Lung (tissue), 12 donors: ENCODE measurements around the gene THUMPD2. TPM values are rescaled to one million over a fixed set of nuclear protein-coding genes. Genes with fewer than 3 reads are reported as not detected.

Experiments used
- ATAC-seq: fragments of 200-7000 bp; cut with Tn5 transposase; one replicate; pipeline ENCODE4 v1.9.1; 2020; ENCODE audit warnings: moderate number of reproducible peaks; ENCODE audit not compliant: insufficient read depth, low FRiP score
- DNase-seq, 3 donors: peaks; one replicate each; pipeline ENCODE4 v3.0.0-alpha.2; 2013 to 2017
- H3K27ac ChIP-seq, 2 donors: one replicate each; pipeline ENCODE4 v1.5.1; 2013; ENCODE audit warnings: mild to moderate bottlenecking in 2 of 2, moderate library complexity in 2 of 2, control low read depth in 1 of 2, inconsistent platforms in 1 of 2, low read depth in 1 of 2, low read length in 1 of 2
- H3K27me3 ChIP-seq, 3 donors: one replicate each; pipeline ENCODE4 v1.5.1; 2013; ENCODE audit warnings: low read length in 2 of 3; ENCODE audit not compliant: control insufficient read depth in 3 of 3, insufficient read depth in 3 of 3
- H3K36me3 ChIP-seq, 4 donors: one replicate each; pipeline ENCODE4 v1.5.1; 2013; ENCODE audit warnings: low read length in 4 of 4, mild to moderate bottlenecking in 1 of 4, moderate library complexity in 1 of 4; ENCODE audit not compliant: control insufficient read depth in 4 of 4, insufficient read depth in 4 of 4
- H3K4me1 ChIP-seq, 5 donors: one replicate each; pipeline ENCODE4 v1.5.1; 2013; ENCODE audit warnings: low read length in 5 of 5, mild to moderate bottlenecking in 2 of 5, moderate library complexity in 1 of 5; ENCODE audit not compliant: control insufficient read depth in 5 of 5, insufficient read depth in 5 of 5
- H3K4me3 ChIP-seq: one replicate; pipeline ENCODE4 v1.5.1; 2013; ENCODE audit warnings: mild to moderate bottlenecking, control low read depth, moderate library complexity
- H3K9ac ChIP-seq, 2 donors: one replicate each; pipeline ENCODE4 v1.5.1; 2013; ENCODE audit warnings: low read length in 2 of 2, control low read depth in 1 of 2; ENCODE audit not compliant: insufficient read depth in 1 of 2
- H3K9me3 ChIP-seq, 4 donors: one replicate each; pipeline ENCODE4 v1.5.1; 2013; ENCODE audit warnings: low read length in 3 of 4, mild to moderate bottlenecking in 1 of 4, moderate library complexity in 1 of 4; ENCODE audit not compliant: control insufficient read depth in 4 of 4, insufficient read depth in 3 of 4
- CTCF ChIP-seq: IDR thresholded peaks from 2 replicates; pipeline ENCODE4 v1.5.1; 2012; ENCODE audit warnings: mild to moderate bottlenecking; ENCODE audit errors: control extremely low read depth, extremely low read depth
- WGBS, 2 donors: extraction: QIAGEN DNeasy Blood & Tissue Kit; methylation state at CpG; one replicate each; pipeline ENCODE4 v1.1.7; 2013; 5-methylcytosine and 5-hydroxymethylcytosine counted together
- polyA plus RNA-seq, 2 donors: library from polyadenylated mRNA; stranded (reverse); fragments of 200-250 nt; gene quantifications; one replicate each; pipeline ENCODE4 v1.2.1, GENCODE V29; 2013
- total RNA-seq, 2 donors: library from RNA; depleted of rRNA in 1 of 2; stranded (reverse); fragments of >200 nt in 1 of 2; gene quantifications; one replicate each; pipeline ENCODE4 v1.2.1, GENCODE V29; 2014 to 2021
- donor health status: control.
- donor health status: control.
- donor health status: Bipolar disorder and iron deficiency.
- donor health status: healthy.
- donor health status: DM: yes; HTN: yes; CAD: no.

The THUMPD2 gene
- total and polyA plus RNA-seq, 4 donors, result 6.9 to 28.1 (median 11.5) TPM

- H3K36me3 ChIP-seq, result no peaks in the 10 kb centered on the region
- no peak overlapping the region for H3K4me3 ChIP-seq
- no peak overlapping the region for H3K27ac ChIP-seq
- H3K9me3 ChIP-seq, result peaks cover 0 to 4% (median 0%) of the 10 kb centered on the region in 4 donors
- no peak overlapping the region for H3K9ac ChIP-seq
- DNase-seq (no peak), ATAC-seq (no peak)
- TF ChIP-seq CTCF, result no peak
- no peaks in the 10 kb centered on the region for H3K4me1 ChIP-seq
- 92 to 96% methylated on average over 3 of the region's 3 CpGs for WGBS, 2 donors
- no peaks in the 10 kb centered on the region for H3K27me3 ChIP-seq
Observed at GRCh38 chr2:39816428-39816827, 37.4 kb upstream of the THUMPD2 start.

- ATAC-seq, result no peak
- H3K9ac ChIP-seq, result no peak overlapping the region
- WGBS, 2 donors, result 66 to 71% methylated on average over 4 of the region's 4 CpGs
Observed at GRCh38 chr2:39805936-39806608, 27.0 kb upstream of the THUMPD2 start.

GRCh38 chr2:39803839-39804238, 24.8 kb upstream of the THUMPD2 start:
- Histone ChIP-seq H3K9me3 (peaks cover 0 to 9% (median 0%) of the 10 kb centered on the region in 4 donors), H3K9ac (no peak overlapping the region), H3K4me3 (no peak overlapping the region), H3K27ac (no peak overlapping the region), H3K27me3 (no peaks in the 10 kb centered on the region), H3K36me3 (no peaks in the 10 kb centered on the region), H3K4me1 (no peaks in the 10 kb centered on the region)
- DNase-seq (no peak), ATAC-seq (no peak)
- TF ChIP-seq CTCF, result no peak
- WGBS, 2 donors, result 94% methylated on average over 1 of the region's 1 CpG

More at GRCh38 chr2:39805936-39806608, 27.0 kb upstream of the THUMPD2 start:
- Histone ChIP-seq H3K36me3 (no peaks in the 10 kb centered on the region), H3K9me3 (peaks cover 0 to 7% (median 0%) of the 10 kb centered on the region in 4 donors), H3K27me3 (no peaks in the 10 kb centered on the region), H3K27ac (no peak overlapping the region), H3K4me3 (no peak overlapping the region), H3K4me1 (no peaks in the 10 kb centered on the region)
- TF ChIP-seq CTCF, result no peak
- no peak for DNase-seq
